Gastrocnemius medialis (tissue), 4 donors: Measurements from ENCODE around the gene MAML2.

ENCODE experiments used
- POLR2A ChIP-seq, 2 donors: fragments of 450-650 bp; IDR thresholded peaks; one replicate each; pipeline ENCODE4 v1.6.1; 2017; ENCODE audit warnings: antibody characterized with exemption in 2 of 2, mild to moderate bottlenecking in 2 of 2, moderate library complexity in 2 of 2
- TF ChIP-seq, protein P1 (sequence below), 5 experiments: fragments of 450-650 bp in 3 of 5; fragments of 200-600 bp in 2 of 5; sonication (generic) in 2 of 5; IDR thresholded peaks in 4 of 5; conservative IDR thresholded peaks in 1 of 5; 1 replicate in 4 of 5; 2 replicates in 1 of 5; pipeline ENCODE4 v1.5.1; 2016 to 2019; ENCODE audit warnings: antibody characterized with exemption in 5 of 5, mild to moderate bottlenecking in 3 of 5, moderate library complexity in 3 of 5

DNA sequence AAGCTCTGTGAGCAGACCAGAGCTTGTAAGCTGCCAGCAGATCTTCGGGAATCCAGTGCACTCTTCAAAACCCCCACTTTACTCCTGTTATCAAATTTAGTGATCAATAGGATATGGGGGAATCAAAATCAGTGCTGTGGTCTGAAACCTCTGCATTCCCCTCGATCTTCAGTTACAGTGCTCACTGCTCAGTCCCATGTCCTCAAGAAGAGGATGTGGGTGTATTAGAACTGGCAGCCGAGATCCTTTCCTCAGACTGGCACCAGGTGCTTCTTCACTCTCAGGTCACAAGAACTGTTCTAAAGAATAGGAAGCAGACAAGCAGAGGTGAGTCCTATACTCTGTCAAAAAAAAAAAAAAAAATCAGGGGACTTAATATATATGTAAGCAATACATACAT, 15.3 kb upstream of the MAML2 start:
- TF ChIP-seq, protein P1, sequence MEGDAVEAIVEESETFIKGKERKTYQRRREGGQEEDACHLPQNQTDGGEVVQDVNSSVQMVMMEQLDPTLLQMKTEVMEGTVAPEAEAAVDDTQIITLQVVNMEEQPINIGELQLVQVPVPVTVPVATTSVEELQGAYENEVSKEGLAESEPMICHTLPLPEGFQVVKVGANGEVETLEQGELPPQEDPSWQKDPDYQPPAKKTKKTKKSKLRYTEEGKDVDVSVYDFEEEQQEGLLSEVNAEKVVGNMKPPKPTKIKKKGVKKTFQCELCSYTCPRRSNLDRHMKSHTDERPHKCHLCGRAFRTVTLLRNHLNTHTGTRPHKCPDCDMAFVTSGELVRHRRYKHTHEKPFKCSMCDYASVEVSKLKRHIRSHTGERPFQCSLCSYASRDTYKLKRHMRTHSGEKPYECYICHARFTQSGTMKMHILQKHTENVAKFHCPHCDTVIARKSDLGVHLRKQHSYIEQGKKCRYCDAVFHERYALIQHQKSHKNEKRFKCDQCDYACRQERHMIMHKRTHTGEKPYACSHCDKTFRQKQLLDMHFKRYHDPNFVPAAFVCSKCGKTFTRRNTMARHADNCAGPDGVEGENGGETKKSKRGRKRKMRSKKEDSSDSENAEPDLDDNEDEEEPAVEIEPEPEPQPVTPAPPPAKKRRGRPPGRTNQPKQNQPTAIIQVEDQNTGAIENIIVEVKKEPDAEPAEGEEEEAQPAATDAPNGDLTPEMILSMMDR (IDR thresholded peaks at IDR 0.05 in 4 of 5, conservative IDR thresholded peaks at IDR 0.05 in 1 of 5) = no peak
- TF ChIP-seq POLR2A (IDR thresholded peaks at IDR 0.05) = no peak
